Brain microvascular endothelial cell (primary cell): ENCODE measurements around the gene NEGR1.

Experiments
- DNase-seq: peaks from one replicate; pipeline ENCODE4 v3.0.0-alpha.2; 2020
- H3K27ac ChIP-seq: fragments of 250-450 bp; sonication (Bioruptor Pico); 2 replicates; pipeline ENCODE4 v1.5.1; 2020; ENCODE audit warnings: mild to moderate bottlenecking, moderate library complexity
- H3K27me3 ChIP-seq: fragments of 250-450 bp; sonication (Bioruptor Pico); replicated peaks from 2 replicates; pipeline ENCODE4 v1.5.1; 2020; ENCODE audit warnings: mild to moderate bottlenecking
- H3K36me3 ChIP-seq: fragments of 250-450 bp; sonication (Bioruptor Pico); replicated peaks from 2 replicates; pipeline ENCODE4 v1.5.1; 2020; ENCODE audit warnings: mild to moderate bottlenecking
- H3K4me3 ChIP-seq: 2 replicates; pipeline ENCODE4 v1.5.1; 2011; ENCODE audit warnings: low read depth, mild to moderate bottlenecking, control low read depth, low read length, moderate library complexity
- CTCF ChIP-seq: IDR thresholded peaks from 2 replicates; pipeline ENCODE4 v1.5.1; 2011; ENCODE audit warnings: low read depth, mild to moderate bottlenecking, moderate library complexity, low read length, control low read depth, inconsistent platforms; ENCODE audit errors: missing control alignments
- in situ Hi-C: cut with HindIII; loops from 2 replicates; pipeline ENCODE4 v1.10.0; 2017; ENCODE audit warnings: low sequenced_read_pairs, low pct_ligation_motif_present

NEGR1 gene

GRCh38 chr1:72282271-72283021 is at the start of gene NEGR1:
NEGR1 (minus strand) TSS chr1:72282539.
- peak within 1 kb of the TSS; percentile 96 for H3K27ac ChIP-seq
- DNase-seq = peak; percentile 92
- peak within 1 kb of the TSS; percentile 87 for H3K4me3 ChIP-seq

GRCh38 chr1:72326494-72326893 is 44.2 kb upstream of the NEGR1 start:
- no peak for TF ChIP-seq CTCF

More at GRCh38 chr1:72282271-72283021, at the start of gene NEGR1:
- in situ Hi-C loops = no loop called here
- peak; percentile 21 for TF ChIP-seq CTCF
- H3K27me3 ChIP-seq = no peaks in the 10 kb centered on the region
- no peaks in the 10 kb centered on the region for H3K36me3 ChIP-seq

GRCh38 chr1:72324451-72324850 is 42.1 kb upstream of the NEGR1 start:
- in situ Hi-C loops = no loop called here
- TF ChIP-seq CTCF = no peak
- Histone ChIP-seq H3K27ac (no peak overlapping the region), H3K27me3 (no peaks in the 10 kb centered on the region), H3K36me3 (no peaks in the 10 kb centered on the region), H3K4me3 (no peak overlapping the region)
- DNase-seq = no peak

More at GRCh38 chr1:72326494-72326893, 44.2 kb upstream of the NEGR1 start:
- in situ Hi-C loops = no loop called here
- Histone ChIP-seq H3K27me3 (no peaks in the 10 kb centered on the region), H3K27ac (no peak overlapping the region), H3K36me3 (no peaks in the 10 kb centered on the region), H3K4me3 (no peak overlapping the region)
- no peak for DNase-seq

- DNase-seq = no peak
- Histone ChIP-seq H3K36me3 (no peaks in the 10 kb centered on the region), H3K4me3 (no peak overlapping the region), H3K27ac (no peak overlapping the region), H3K27me3 (no peaks in the 10 kb centered on the region)
- no peak for TF ChIP-seq CTCF
- in situ Hi-C loops = no loop called here
Observed at GRCh38 chr1:72322910-72323309, 40.6 kb upstream of the NEGR1 start.

- Histone ChIP-seq H3K27ac (no peak overlapping the region), H3K4me3 (no peak overlapping the region), H3K27me3 (no peaks in the 10 kb centered on the region), H3K36me3 (no peaks in the 10 kb centered on the region)
- TF ChIP-seq CTCF = no peak
- DNase-seq = no peak
- in situ Hi-C loops = no loop called here
Observed at GRCh38 chr1:72296501-72296900, 14.2 kb upstream of the NEGR1 start.

- in situ Hi-C loops = no loop called here
- TF ChIP-seq CTCF = no peak
- H3K27ac ChIP-seq = no peak overlapping the region
Observed at GRCh38 chr1:72288886-72289285, 6.5 kb upstream of the NEGR1 start.

More at GRCh38 chr1:72288886-72289285, 6.5 kb upstream of the NEGR1 start:
- no peak for DNase-seq
- H3K4me3 ChIP-seq = no peak overlapping the region
- H3K36me3 ChIP-seq = no peaks in the 10 kb centered on the region
- H3K27me3 ChIP-seq = no peaks in the 10 kb centered on the region
